Body of pancreas (tissue), 4 donors: ENCODE results near the gene LAP3.

Experiments used
- CTCF ChIP-seq, 7 experiments: fragments of 450-650 bp in 4 of 7; fragments of 200-600 bp in 3 of 7; sonication (generic) in 3 of 7; IDR thresholded peaks; one replicate each; pipeline ENCODE4 v1.5.1; 2016 to 2019; ENCODE audit warnings: antibody characterized with exemption in 7 of 7
- POLR2A ChIP-seq, 3 donors: fragments of 450-650 bp; IDR thresholded peaks; one replicate each; pipeline ENCODE4 v1.6.1; 2016; ENCODE audit warnings: antibody characterized with exemption in 3 of 3, mild to moderate bottlenecking in 2 of 3

- TF ChIP-seq CTCF (IDR thresholded peaks at IDR 0.05) (no peak), POLR2A (IDR thresholded peaks at IDR 0.05) (no peak)
These were observed 24.6 kb upstream of the LAP3 start for GRCh38 chr4:17552427-17552826.
